H7 (cell line): ENCODE data around the gene SPAG6. TPM values are rescaled to one million over a fixed set of nuclear protein-coding genes. Genes with fewer than 3 reads are reported as not detected.
"Not testable (repeated sequence)": the region's sequence is repeated elsewhere in the genome, so short reads cannot be mapped to it uniquely, and the experiment has no call there.

Experiments used
- DNase-seq: peaks from one replicate; pipeline ENCODE4 v3.0.0; 2012
- H3K27me3 ChIP-seq: 2 replicates; pipeline ENCODE4 v1.6.0; 2011; ENCODE audit warnings: mild to moderate bottlenecking, low read length; ENCODE audit not compliant: control insufficient read depth, insufficient read depth
- H3K36me3 ChIP-seq: replicated peaks from 2 replicates; pipeline ENCODE4 v1.5.1; 2011; ENCODE audit warnings: low read length; ENCODE audit not compliant: control insufficient read depth, insufficient read depth
- H3K4me3 ChIP-seq: 2 replicates; pipeline ENCODE4 v1.5.1; 2011; ENCODE audit warnings: low read depth, mild to moderate bottlenecking, control low read depth, low read length, moderate library complexity; ENCODE audit not compliant: insufficient read depth
- total RNA-seq: library from RNA; depleted of rRNA; stranded (reverse); fragments of >200 nt; shearing (Covaris generic); gene quantifications from 2 replicates; pipeline ENCODE4 v1.2.3, GENCODE V29; 2014; rRNA removed

Gene SPAG6
- total RNA-seq, result not detected in 2 replicates

GRCh38 chr10:22345301-22346095 lies at the start of gene SPAG6:
SPAG6 (plus strand) TSS chr10:22345496; CDS start chr10:22345612, 116 bp downstream.
- H3K27me3 ChIP-seq, result peaks cover 81% of the 10 kb centered on the region

GRCh38 chr10:22301193-22301592 lies 44.1 kb upstream of the SPAG6 start:
- H3K27me3 ChIP-seq, result no peaks in the 10 kb centered on the region
- no peaks in the 10 kb centered on the region for H3K36me3 ChIP-seq
- no peak overlapping the region for H3K4me3 ChIP-seq
- no peak for DNase-seq

More at GRCh38 chr10:22345301-22346095, at the start of gene SPAG6:
- peak; percentile 89 for DNase-seq
- Histone ChIP-seq H3K36me3 (no peaks in the 10 kb centered on the region), H3K4me3 (peak within 1 kb of the TSS; percentile 47)

GRCh38 chr10:22303461-22303860 lies 41.8 kb upstream of the SPAG6 start:
- no peaks in the 10 kb centered on the region for H3K27me3 ChIP-seq
- H3K4me3 ChIP-seq, result no peak overlapping the region
- no peak for DNase-seq
- H3K36me3 ChIP-seq, result no peaks in the 10 kb centered on the region

GRCh38 chr10:22305721-22306120 lies 39.6 kb upstream of the SPAG6 start:
- H3K36me3 ChIP-seq, result no peaks in the 10 kb centered on the region
- DNase-seq, result no peak
- no peak overlapping the region for H3K4me3 ChIP-seq
- H3K27me3 ChIP-seq, result 0 out of 2 replicates have a peak, but pooled peaks cover 1% of the 10 kb centered on the region

- no peak overlapping the region for H3K4me3 ChIP-seq
- no peak for DNase-seq
- H3K36me3 ChIP-seq, result no peaks in the 10 kb centered on the region
- peaks cover 9% of the 10 kb centered on the region for H3K27me3 ChIP-seq
These were observed 36.9 kb upstream of the SPAG6 start for GRCh38 chr10:22308390-22308789.

GRCh38 chr10:22309180-22310000 lies 35.9 kb upstream of the SPAG6 start:
- DNase-seq, result no peak
- H3K4me3 ChIP-seq, result no peak overlapping the region
- H3K27me3 ChIP-seq, result peaks cover 18% of the 10 kb centered on the region
- no peaks in the 10 kb centered on the region for H3K36me3 ChIP-seq

- not testable (repeated sequence) for DNase-seq, H3K36me3 ChIP-seq, H3K4me3 ChIP-seq
These were observed 35.3 kb upstream of the SPAG6 start for GRCh38 chr10:22310012-22310411.

GRCh38 chr10:22310928-22311327 lies 34.4 kb upstream of the SPAG6 start:
- DNase-seq, result no peak
- Histone ChIP-seq H3K27me3 (peaks cover 34% of the 10 kb centered on the region), H3K4me3 (no peak overlapping the region), H3K36me3 (no peaks in the 10 kb centered on the region)

More at GRCh38 chr10:22310012-22310411, 35.3 kb upstream of the SPAG6 start:
- H3K27me3 ChIP-seq, result peaks cover 24% of the 10 kb centered on the region

GRCh38 chr10:22314852-22315251 lies 30.4 kb upstream of the SPAG6 start:
- no peak for DNase-seq
- no peak overlapping the region for H3K4me3 ChIP-seq
- no peaks in the 10 kb centered on the region for H3K36me3 ChIP-seq
- peaks cover 69% of the 10 kb centered on the region for H3K27me3 ChIP-seq

GRCh38 chr10:22315455-22316285 lies 29.6 kb upstream of the SPAG6 start:
- H3K4me3 ChIP-seq, result peak overlapping the region; percentile 63
- H3K27me3 ChIP-seq, result peaks cover 74% of the 10 kb centered on the region
- peak; percentile 87 for DNase-seq
- no peaks in the 10 kb centered on the region for H3K36me3 ChIP-seq

GRCh38 chr10:22316286-22317075 lies 28.8 kb upstream of the SPAG6 start, which contains the start of gene COMMD3:
COMMD3 (plus strand) TSS chr10:22316388; CDS start chr10:22316418, 30 bp downstream.
- peaks cover 77% of the 10 kb centered on the region for H3K27me3 ChIP-seq
- no peaks in the 10 kb centered on the region for H3K36me3 ChIP-seq
- DNase-seq, result peak; percentile 82
- peak within 1 kb of the TSS; percentile 63 for H3K4me3 ChIP-seq

GRCh38 chr10:22317076-22317370 lies 28.3 kb upstream of the SPAG6 start:
- H3K27me3 ChIP-seq, result peaks cover 79% of the 10 kb centered on the region
- H3K4me3 ChIP-seq, result no peak overlapping the region
- H3K36me3 ChIP-seq, result no peaks in the 10 kb centered on the region
- DNase-seq, result no peak

- H3K27me3 ChIP-seq, result peaks cover 85% of the 10 kb centered on the region
- no peak for DNase-seq
- no peaks in the 10 kb centered on the region for H3K36me3 ChIP-seq
- H3K4me3 ChIP-seq, result no peak overlapping the region
These were observed 27.3 kb upstream of the SPAG6 start for GRCh38 chr10:22317771-22318565.
